A673 (cell line): Measurements from ENCODE around the gene NEDD4L. TPM values are rescaled to one million over a fixed set of nuclear protein-coding genes. Genes with fewer than 3 reads are reported as not detected.

Experiments used
- BruUV-seq: library from RNA; stranded (reverse); fragments of 400-500 nt; replicated peaks from 2 replicates; lab custom pipeline; 2021; lab: Mats Ljungman, UMichigan
- CTCF ChIA-PET: fragments of 300-600 bp; sonication (Branson Sonifier 250); formaldehyde crosslinking; loops from one replicate; lab custom pipeline; 2022; ENCODE audit warnings: antibody characterized with exemption; lab: Charles Lee
- POLR2A ChIA-PET: fragments of 300-600 bp; sonication (Branson Sonifier 250); formaldehyde crosslinking; loops from one replicate; lab custom pipeline; 2022; ENCODE audit warnings: antibody characterized with exemption; ENCODE audit not compliant: low non-redundant PET; lab: Charles Lee
- DNase-seq: peaks from one replicate; pipeline ENCODE4 v3.0.0-alpha.2; 2015; ENCODE audit warnings: low spot score
- H3K27ac ChIP-seq: fragments of 200-600 bp; sonication (generic); 2 replicates; pipeline ENCODE4 v1.5.1; 2016; ENCODE audit warnings: mixed run types, low read depth, mild to moderate bottlenecking, mixed read lengths, antibody characterized with exemption, low read length; ENCODE audit not compliant: poor library complexity, severe bottlenecking
- H3K27me3 ChIP-seq: fragments of 200-600 bp; sonication (generic); replicated peaks from 2 replicates; pipeline ENCODE4 v1.6.1; 2017; ENCODE audit warnings: mixed run types, low read depth, mild to moderate bottlenecking, mixed read lengths, antibody characterized with exemption, low read length; ENCODE audit not compliant: insufficient read depth, poor library complexity
- H3K36me3 ChIP-seq: fragments of 200-600 bp; sonication (generic); 2 replicates; pipeline ENCODE4 v1.6.1; 2016; ENCODE audit warnings: mixed run types, mild to moderate bottlenecking, mixed read lengths, antibody characterized with exemption, low read length; ENCODE audit not compliant: insufficient read depth, poor library complexity, severe bottlenecking
- H3K4me1 ChIP-seq: fragments of 200-600 bp; sonication (generic); 2 replicates; pipeline ENCODE4 v1.6.1; 2017; ENCODE audit warnings: mixed run types, mild to moderate bottlenecking, mixed read lengths, antibody characterized with exemption, low read length; ENCODE audit not compliant: insufficient read depth, poor library complexity, severe bottlenecking
- H3K4me3 ChIP-seq: fragments of 200-600 bp; sonication (generic); 2 replicates; pipeline ENCODE4 v1.5.1; 2016; ENCODE audit warnings: low read depth, mixed run types, mild to moderate bottlenecking, mixed read lengths, low read length; ENCODE audit not compliant: poor library complexity, severe bottlenecking
- H3K9me3 ChIP-seq: fragments of 200-600 bp; sonication (generic); 2 replicates; pipeline ENCODE4 v1.6.1; 2016; ENCODE audit warnings: mixed run types, low read depth, mild to moderate bottlenecking, mixed read lengths, antibody characterized with exemption, low read length; ENCODE audit not compliant: poor library complexity, severe bottlenecking
- EZH2 ChIP-seq: fragments of 200-600 bp; sonication (generic); IDR thresholded peaks from 2 replicates; pipeline ENCODE4 v1.6.1; 2017; ENCODE audit warnings: borderline replicate concordance, low read depth, mild to moderate bottlenecking, mixed read lengths, antibody characterized with exemption, low read length; ENCODE audit not compliant: poor library complexity, severe bottlenecking
- intact Hi-C: fragments of 100-400 bp; cut with micrococcal nuclease; formaldehyde crosslinking; loops from one replicate; pipeline ENCODE4 v1.10.0; 2022; ENCODE audit not compliant: unreplicated experiment
- total RNA-seq: library from RNA; stranded (reverse); gene quantifications from 2 replicates; pipeline ENCODE4 v1.2.3, GENCODE V29; 2021
- TF ChIP-seq, protein P1 (sequence below): fragments of 300-800, 200-600 bp; sonication (generic); conservative IDR thresholded peaks from 2 replicates; pipeline ENCODE4 v1.5.1; 2017; ENCODE audit warnings: low read depth, mild to moderate bottlenecking, antibody characterized with exemption, low read length, moderate library complexity, mixed read lengths

The NEDD4L gene
- total RNA-seq, 1 experiment from 2014 or later, result 15.3 TPM

DNA sequence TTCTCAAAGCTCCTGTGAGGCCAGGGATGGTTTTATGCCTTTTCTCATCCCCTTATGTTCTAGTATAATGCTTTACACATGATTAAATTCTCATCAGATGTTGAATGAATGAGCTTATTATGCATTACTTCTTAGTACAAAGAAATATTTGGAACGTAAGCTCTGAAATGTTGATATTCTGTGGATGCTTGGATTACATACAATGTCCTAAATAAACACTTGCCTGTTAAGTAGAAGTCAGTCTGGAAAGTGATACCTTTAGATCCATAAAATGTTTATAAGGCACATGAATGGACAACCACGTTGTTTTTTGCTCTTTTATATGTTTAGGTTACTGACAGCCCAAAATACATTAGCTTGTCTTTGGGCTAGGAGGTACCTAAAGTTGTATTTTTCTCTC lies 248.6 kb downstream of the NEDD4L start:
- intact Hi-C loops, result no loop called here
- H3K4me1 ChIP-seq, result peaks cover 15% of the 10 kb centered on the region
- no peak for TF ChIP-seq EZH2
- TF ChIP-seq, protein P1, sequence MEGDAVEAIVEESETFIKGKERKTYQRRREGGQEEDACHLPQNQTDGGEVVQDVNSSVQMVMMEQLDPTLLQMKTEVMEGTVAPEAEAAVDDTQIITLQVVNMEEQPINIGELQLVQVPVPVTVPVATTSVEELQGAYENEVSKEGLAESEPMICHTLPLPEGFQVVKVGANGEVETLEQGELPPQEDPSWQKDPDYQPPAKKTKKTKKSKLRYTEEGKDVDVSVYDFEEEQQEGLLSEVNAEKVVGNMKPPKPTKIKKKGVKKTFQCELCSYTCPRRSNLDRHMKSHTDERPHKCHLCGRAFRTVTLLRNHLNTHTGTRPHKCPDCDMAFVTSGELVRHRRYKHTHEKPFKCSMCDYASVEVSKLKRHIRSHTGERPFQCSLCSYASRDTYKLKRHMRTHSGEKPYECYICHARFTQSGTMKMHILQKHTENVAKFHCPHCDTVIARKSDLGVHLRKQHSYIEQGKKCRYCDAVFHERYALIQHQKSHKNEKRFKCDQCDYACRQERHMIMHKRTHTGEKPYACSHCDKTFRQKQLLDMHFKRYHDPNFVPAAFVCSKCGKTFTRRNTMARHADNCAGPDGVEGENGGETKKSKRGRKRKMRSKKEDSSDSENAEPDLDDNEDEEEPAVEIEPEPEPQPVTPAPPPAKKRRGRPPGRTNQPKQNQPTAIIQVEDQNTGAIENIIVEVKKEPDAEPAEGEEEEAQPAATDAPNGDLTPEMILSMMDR, result no peak
- POLR2A ChIA-PET, result no interaction called here
- no peak overlapping the region for H3K4me3 ChIP-seq
- DNase-seq, result no peak
- no peak overlapping the region for H3K27ac ChIP-seq
- no peaks in the 10 kb centered on the region for H3K36me3 ChIP-seq
- H3K9me3 ChIP-seq, result no peaks in the 10 kb centered on the region
- no TSS peak for BruUV-seq
- CTCF ChIA-PET, result no interaction called here
- no peaks in the 10 kb centered on the region for H3K27me3 ChIP-seq

DNA sequence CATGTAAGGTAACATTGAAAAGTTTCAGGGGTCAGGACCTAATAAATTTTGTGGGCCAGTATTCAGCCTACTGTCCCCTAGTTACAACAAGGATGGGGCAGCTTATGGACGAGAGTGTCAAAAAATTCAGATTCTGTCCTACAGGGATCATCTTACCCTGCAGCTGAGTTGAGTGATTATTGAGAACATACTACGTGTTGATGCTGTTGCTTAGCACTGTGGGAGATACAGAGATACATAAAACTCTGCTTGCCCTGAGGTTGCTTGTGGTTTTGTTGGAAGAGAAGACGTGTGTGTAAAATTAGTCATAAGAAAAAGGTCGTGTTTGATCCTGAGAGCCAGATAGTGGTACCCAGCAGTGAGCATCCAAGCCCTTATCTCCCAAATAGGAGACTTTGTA lies 253.2 kb downstream of the NEDD4L start:
- H3K4me1 ChIP-seq, result no peaks in the 10 kb centered on the region
- no peak overlapping the region for H3K27ac ChIP-seq
- no TSS peak for BruUV-seq
- no peak overlapping the region for H3K4me3 ChIP-seq
- H3K36me3 ChIP-seq, result no peaks in the 10 kb centered on the region
- no peaks in the 10 kb centered on the region for H3K27me3 ChIP-seq
- POLR2A ChIA-PET, result no interaction called here
- H3K9me3 ChIP-seq, result no peaks in the 10 kb centered on the region
- intact Hi-C loops, result no loop called here
- DNase-seq, result no peak
- TF ChIP-seq, protein P1, result no peak
- no peak for TF ChIP-seq EZH2
- CTCF ChIA-PET, result no interaction called here

DNA sequence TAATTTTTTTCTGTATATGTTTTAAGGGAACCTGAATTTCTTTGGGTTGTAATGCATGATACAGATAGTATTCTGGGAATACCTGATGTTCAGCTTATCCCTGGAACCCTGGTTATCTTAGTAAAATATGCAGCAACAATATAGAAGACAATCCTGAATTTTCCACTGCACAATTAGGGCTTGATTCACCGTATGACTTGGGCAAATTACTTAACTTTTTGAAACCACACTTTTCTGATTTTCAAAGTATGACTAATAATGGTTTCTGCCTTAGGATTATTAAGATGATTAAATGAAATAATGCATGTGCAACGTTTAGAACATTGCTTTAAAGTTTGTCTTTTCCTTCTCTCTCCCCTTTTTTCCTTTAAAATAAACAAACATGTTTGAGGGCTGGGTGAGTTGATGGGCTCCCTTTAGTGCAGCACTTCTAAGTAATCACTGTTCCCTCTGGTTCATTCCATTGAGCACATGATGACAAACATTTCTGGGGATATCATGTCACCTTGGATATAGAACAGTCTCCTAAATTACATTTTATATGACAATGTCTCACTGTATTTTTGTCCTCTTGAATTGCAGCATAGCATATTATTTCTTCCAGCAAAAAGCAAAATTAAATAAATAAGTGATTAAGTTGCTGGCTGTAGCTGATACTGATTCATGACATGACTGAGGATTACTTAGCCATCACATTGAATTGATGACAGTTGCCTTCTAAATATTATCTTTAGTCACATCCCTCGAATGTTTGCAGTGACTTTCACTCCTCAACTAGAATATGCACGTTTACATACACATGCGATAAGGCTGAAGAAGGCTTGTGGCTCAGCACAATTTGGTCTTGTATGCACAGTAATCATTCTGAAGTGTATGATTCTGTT lies 254.5 kb downstream of the NEDD4L start:
- intact Hi-C loops, result no loop called here
- CTCF ChIA-PET, result no interaction called here
- no peak for DNase-seq

More for the DNA sequence above, 254.5 kb downstream of the NEDD4L start:
- Histone ChIP-seq H3K36me3 (no peaks in the 10 kb centered on the region), H3K9me3 (no peaks in the 10 kb centered on the region), H3K4me3 (no peak overlapping the region), H3K27ac (no peak overlapping the region), H3K4me1 (no peaks in the 10 kb centered on the region), H3K27me3 (no peaks in the 10 kb centered on the region)
- POLR2A ChIA-PET, result no interaction called here
- BruUV-seq, result no TSS peak
- no peak for TF ChIP-seq EZH2
- TF ChIP-seq, protein P1, result no peak
